ENCODE data around the gene MFAP2.
"Not testable (repeated sequence)": the region's sequence is repeated elsewhere in the genome, so short reads cannot be mapped to it uniquely, and the experiment has no call there.

MFAP2 gene

GRCh38 chr1:16958475-16958874 lies 21.9 kb downstream of the MFAP2 start:
- DNase-seq = no peak

- no peak for DNase-seq
These were observed 22.7 kb downstream of the MFAP2 start for GRCh38 chr1:16957731-16958130.

GRCh38 chr1:16956775-16957174 lies 23.6 kb downstream of the MFAP2 start:
- no peak for DNase-seq

GRCh38 chr1:16955186-16955585 lies 25.2 kb downstream of the MFAP2 start:
- DNase-seq = no peak

- DNase-seq = no peak
These were observed 25.8 kb downstream of the MFAP2 start for GRCh38 chr1:16954579-16954978.

- not testable (repeated sequence) for DNase-seq
These were observed 28.0 kb downstream of the MFAP2 start for GRCh38 chr1:16952376-16952775.

GRCh38 chr1:16949026-16949425 lies 31.4 kb downstream of the MFAP2 start:
- DNase-seq = not testable (repeated sequence)

GRCh38 chr1:16948282-16948891 lies 32.0 kb downstream of the MFAP2 start:
- not testable (repeated sequence) for DNase-seq

- no peak for DNase-seq
These were observed 33.8 kb downstream of the MFAP2 start for GRCh38 chr1:16946646-16947045.

- not testable (repeated sequence) for DNase-seq
These were observed 34.2 kb downstream of the MFAP2 start for GRCh38 chr1:16946185-16946584.

GRCh38 chr1:16945512-16945911 lies 34.9 kb downstream of the MFAP2 start:
- DNase-seq = not testable (repeated sequence)

- no peak for DNase-seq
These were observed 36.4 kb downstream of the MFAP2 start for GRCh38 chr1:16944038-16944437.

GRCh38 chr1:16939386-16940180 lies 40.8 kb downstream of the MFAP2 start:
- not testable (repeated sequence) for DNase-seq

- no peak for DNase-seq
These were observed 41.8 kb downstream of the MFAP2 start for GRCh38 chr1:16938351-16939321.

- DNase-seq = not testable (repeated sequence)
These were observed 43.8 kb downstream of the MFAP2 start for GRCh38 chr1:16936580-16936979.

- not testable (repeated sequence) for DNase-seq
These were observed 46.5 kb downstream of the MFAP2 start for GRCh38 chr1:16933945-16934344.

GRCh38 chr1:16931206-16931934 lies 49.0 kb downstream of the MFAP2 start:
- DNase-seq = not testable (repeated sequence)

GRCh38 chr1:16929146-16930041 lies 51.0 kb downstream of the MFAP2 start:
- DNase-seq = not testable (repeated sequence)

- no peak for DNase-seq
These were observed 52.5 kb downstream of the MFAP2 start for GRCh38 chr1:16927711-16928485.

- no peak for DNase-seq
These were observed 53.2 kb downstream of the MFAP2 start for GRCh38 chr1:16927256-16927655.

Data from CD4-positive, alpha-beta T cell treated with Interleukin-6 for 4 hours (primary cell).